NCI-H128 (cell line): ENCODE measurements around the gene NTM.
"Not testable (repeated sequence)": the region's sequence is repeated elsewhere in the genome, so short reads cannot be mapped to it uniquely, and the experiment has no call there.

Experiments
- DNase-seq: peaks from one replicate; lab custom pipeline; 2025; ENCODE audit not compliant: unreplicated experiment; lab: John Stamatoyannopoulos, UW

NTM gene

GRCh38 chr11:132052904-132053303 is 682.5 kb downstream of the NTM start:
- no peak for DNase-seq

- no peak for DNase-seq
Measured at GRCh38 chr11:132054822-132055221, 684.4 kb downstream of the NTM start.

GRCh38 chr11:132055296-132055695 is 684.9 kb downstream of the NTM start:
- DNase-seq, result no peak

- DNase-seq, result no peak
Measured at GRCh38 chr11:132056689-132057088, 686.3 kb downstream of the NTM start.

- DNase-seq, result no peak
Measured at GRCh38 chr11:132057266-132057665, 686.9 kb downstream of the NTM start.

GRCh38 chr11:132058211-132058772 is 687.9 kb downstream of the NTM start:
- DNase-seq, result no peak

GRCh38 chr11:132060567-132060966 is 690.2 kb downstream of the NTM start:
- DNase-seq, result no peak

- no peak for DNase-seq
Measured at GRCh38 chr11:132062031-132062430, 691.6 kb downstream of the NTM start.

GRCh38 chr11:132062541-132062940 is 692.1 kb downstream of the NTM start:
- no peak for DNase-seq

GRCh38 chr11:132064987-132065620 is 694.7 kb downstream of the NTM start:
- no peak for DNase-seq

- DNase-seq, result no peak
Measured at GRCh38 chr11:132068556-132068955, 698.1 kb downstream of the NTM start.

GRCh38 chr11:132069593-132069992 is 699.2 kb downstream of the NTM start:
- not testable (repeated sequence) for DNase-seq

- DNase-seq, result not testable (repeated sequence)
Measured at GRCh38 chr11:132070907-132071306, 700.5 kb downstream of the NTM start.

GRCh38 chr11:132072044-132072857 is 701.8 kb downstream of the NTM start:
- DNase-seq, result no peak

GRCh38 chr11:132072858-132073211 is 702.4 kb downstream of the NTM start:
- no peak for DNase-seq

- DNase-seq, result no peak
Measured at GRCh38 chr11:132073787-132074186, 703.4 kb downstream of the NTM start.

GRCh38 chr11:132075447-132075846 is 705.0 kb downstream of the NTM start:
- DNase-seq, result no peak

- no peak for DNase-seq
Measured at GRCh38 chr11:132077416-132077815, 707.0 kb downstream of the NTM start.

GRCh38 chr11:132078264-132079076 is 708.1 kb downstream of the NTM start:
- no peak for DNase-seq

- DNase-seq, result no peak
Measured at GRCh38 chr11:132080127-132080526, 709.7 kb downstream of the NTM start.

- DNase-seq, result no peak
Measured at GRCh38 chr11:132082566-132082965, 712.2 kb downstream of the NTM start.
